HG03175 (cell line): ENCODE results near the gene SELENBP1.
A peak's percentile ranks its signal among the peaks of the same experiment; 100 is the strongest.

Experiments used
- ATAC-seq: cut with Tn5 transposase; IDR thresholded peaks from one replicate; pipeline ENCODE4 v1.9.1; 2021; ENCODE audit warnings: mild to moderate bottlenecking, moderate library complexity; ENCODE audit not compliant: unreplicated experiment

Gene SELENBP1

DNA sequence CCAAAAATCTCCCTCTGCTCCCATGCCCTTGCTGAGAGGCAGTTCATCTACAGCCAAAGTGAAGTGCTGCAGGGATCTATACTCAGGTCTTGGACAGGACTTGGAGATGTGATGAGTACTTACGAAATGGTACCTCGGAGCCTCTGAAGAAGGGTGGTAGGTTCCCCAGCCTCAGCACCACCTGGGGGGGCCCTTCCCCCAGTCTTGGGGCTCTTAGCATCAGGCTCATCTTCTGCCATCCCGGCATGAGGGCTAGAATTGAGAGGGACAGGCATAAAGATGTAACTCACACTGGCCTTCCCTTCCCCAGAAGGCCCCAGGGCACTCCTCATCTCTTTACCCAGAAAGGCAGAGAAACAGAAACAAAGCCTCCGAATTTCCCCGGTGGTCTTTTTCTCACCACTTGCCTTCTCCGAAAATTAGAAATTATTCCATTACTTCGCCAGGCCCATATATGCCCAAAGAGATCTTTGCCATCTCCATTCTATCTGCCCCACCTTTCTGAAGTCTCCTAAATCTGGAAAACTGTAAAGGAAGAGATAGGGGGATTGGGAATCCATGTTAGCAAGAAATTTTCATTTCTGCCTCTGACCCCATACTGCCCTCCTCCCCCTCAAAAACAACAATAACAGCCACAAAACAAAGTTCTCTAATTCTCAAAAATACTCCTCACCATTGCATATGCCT is 26.3 kb downstream of the SELENBP1 start:
- no peak for ATAC-seq

- no peak for ATAC-seq
Measured at GRCh38 chr1:151344291-151344690, 28.2 kb downstream of the SELENBP1 start.

GRCh38 chr1:151343587-151343986 is 28.9 kb downstream of the SELENBP1 start:
- no peak for ATAC-seq

- ATAC-seq = no peak
Measured at GRCh38 chr1:151342569-151342968, 29.9 kb downstream of the SELENBP1 start.

- no peak for ATAC-seq
Measured at GRCh38 chr1:151342021-151342420, 30.5 kb downstream of the SELENBP1 start.

- peak; percentile 38 for ATAC-seq
Measured at GRCh38 chr1:151340870-151341754, 31.4 kb downstream of the SELENBP1 start.

DNA sequence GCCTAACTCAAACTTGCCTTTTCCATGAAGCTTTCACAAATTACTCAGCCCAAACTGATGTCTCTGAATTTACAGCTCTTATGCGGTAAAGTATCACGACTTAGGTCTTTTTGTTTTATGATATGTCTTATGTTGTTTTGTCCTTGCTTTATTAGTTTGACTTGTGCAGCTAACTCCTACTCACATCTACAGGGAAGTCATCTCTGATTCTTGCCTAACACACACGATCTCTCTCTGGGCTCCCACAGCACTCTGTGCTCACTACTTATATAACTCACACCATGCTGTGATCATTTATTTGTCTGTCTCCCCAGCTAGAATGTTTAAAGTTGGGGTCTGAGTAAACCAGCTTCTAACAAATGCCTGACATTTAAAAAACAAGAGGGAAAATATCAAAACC is 35.9 kb downstream of the SELENBP1 start:
- ATAC-seq = no peak

DNA sequence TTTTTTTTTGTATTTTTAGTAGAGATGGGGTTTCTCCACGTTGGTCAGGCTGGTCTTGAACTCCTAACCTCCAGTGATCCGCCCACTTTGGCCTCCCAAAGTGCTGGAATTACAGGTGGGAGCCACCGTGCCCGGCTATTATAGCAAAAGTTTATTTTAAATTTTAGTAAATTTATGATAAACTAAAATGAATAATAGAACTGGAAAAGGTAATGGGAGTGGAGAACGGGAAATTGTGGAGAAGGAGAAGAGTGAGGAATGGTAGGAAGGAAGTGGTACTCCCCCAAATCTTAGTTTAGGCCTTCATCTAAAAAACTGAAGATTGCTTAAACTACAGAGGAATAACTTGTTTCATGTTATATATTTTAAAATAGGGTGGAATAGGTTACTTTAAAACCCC is 37.7 kb downstream of the SELENBP1 start:
- ATAC-seq = no peak

DNA sequence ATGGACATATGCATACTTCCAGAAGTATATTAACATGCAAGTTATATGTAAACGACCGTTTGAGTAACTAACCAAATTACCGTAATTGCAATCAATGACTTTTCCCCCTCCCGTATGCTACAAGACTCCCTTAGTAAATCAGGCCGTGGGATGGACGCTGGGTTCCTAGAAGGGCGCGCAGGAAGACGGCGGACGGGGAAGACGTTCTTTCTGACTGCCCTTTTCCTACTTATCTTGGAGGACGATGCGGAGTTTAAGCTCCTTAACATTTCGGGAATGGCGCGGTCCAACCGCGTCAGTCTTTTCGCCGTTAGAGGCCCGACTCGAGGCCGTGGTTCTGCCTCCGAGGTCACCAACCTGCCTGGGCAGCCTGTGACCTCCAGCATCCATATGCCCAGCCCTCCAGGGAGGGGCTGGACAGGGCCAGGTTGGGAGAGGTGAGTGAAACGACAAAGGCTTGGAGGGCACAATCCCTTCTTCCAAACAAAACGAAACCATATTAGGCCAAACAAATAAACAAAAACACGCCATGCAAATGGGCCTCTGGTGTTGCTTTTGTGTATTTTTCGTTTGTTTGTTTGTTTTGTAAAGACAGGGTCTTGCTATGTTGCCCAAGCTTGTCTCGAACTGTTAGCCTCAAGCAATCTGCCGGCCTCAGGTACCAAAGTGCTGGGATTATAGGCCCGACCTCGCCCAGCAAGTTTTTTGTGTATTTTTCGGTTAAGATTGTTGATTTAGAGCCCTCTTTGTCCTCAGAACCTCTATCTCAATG is 44.4 kb downstream of the SELENBP1 start:
- peak; percentile 8 for ATAC-seq

DNA sequence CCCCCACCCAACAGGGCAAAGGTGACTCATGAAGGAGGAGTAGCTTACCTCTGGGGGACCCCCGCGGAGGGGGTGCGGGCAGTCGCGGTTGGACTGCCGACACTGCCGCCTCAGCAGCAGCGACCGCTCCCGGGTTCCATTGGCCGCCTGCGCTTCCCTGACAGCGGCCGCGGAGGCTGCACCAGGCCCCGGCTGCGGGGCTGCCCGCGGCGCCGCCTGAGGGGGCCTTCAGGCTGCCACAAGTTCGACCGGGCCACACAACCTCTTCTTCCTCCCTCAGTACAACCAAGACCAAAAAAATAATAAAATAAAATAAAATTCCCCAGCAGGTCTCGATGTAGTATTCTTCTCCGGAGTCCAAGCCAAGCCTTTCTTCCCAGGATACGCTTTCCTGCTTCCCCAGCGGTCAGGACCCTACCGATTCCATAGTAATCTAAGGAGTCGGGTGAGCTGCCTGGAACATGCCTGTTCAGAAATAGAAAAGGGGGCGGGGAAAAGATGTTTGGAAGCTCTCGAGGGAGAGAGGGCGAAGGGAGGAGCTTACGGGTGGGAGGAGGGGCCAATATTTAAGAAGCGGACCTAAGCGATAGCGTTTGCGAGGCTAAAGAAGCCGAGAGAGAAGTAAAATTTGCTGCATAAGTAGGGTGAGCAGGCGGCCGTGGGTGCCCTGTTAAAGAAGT is 45.1 kb downstream of the SELENBP1 start, which contains the start of gene PI4KB:
TSS of gene PI4KB (minus strand) at position 194 of the 680 bp plus-strand sequence. CDS start 10,935 bp downstream, outside the sequence.
- peak; percentile 82 for ATAC-seq

DNA sequence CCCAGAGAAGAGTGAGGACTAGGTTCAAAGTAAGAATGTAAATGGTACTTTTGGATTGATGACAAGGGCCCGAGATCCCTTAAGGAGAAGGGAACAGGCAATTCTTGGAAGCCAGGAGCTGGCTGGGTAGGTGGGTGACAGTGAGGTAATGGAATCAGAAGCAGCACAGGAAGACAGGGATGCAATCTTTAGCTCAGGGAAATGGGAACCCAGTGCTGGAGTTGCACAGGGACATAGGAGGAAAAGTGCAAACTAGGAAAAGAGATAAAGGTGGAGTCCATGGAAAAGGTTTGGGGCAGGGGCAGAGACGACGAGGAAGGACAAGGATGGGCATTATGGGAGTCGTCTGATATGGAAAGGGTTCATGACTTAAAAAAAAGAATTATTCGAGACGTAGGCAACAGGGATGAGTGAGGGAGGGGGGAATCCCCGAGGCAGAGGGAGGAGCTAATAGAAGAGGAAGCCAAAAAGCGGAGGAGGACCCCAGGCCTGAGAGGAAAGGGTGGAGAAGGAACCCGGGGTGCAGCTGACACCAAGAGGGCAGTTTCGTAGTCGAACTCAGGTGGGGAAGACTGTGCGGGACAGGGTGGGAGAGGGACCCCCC is 45.8 kb downstream of the SELENBP1 start:
- ATAC-seq = peak; percentile 49

GRCh38 chr1:151325646-151326429 is 46.7 kb downstream of the SELENBP1 start:
- ATAC-seq = no peak

- no peak for ATAC-seq
Measured at GRCh38 chr1:151325231-151325630, 47.3 kb downstream of the SELENBP1 start.

DNA sequence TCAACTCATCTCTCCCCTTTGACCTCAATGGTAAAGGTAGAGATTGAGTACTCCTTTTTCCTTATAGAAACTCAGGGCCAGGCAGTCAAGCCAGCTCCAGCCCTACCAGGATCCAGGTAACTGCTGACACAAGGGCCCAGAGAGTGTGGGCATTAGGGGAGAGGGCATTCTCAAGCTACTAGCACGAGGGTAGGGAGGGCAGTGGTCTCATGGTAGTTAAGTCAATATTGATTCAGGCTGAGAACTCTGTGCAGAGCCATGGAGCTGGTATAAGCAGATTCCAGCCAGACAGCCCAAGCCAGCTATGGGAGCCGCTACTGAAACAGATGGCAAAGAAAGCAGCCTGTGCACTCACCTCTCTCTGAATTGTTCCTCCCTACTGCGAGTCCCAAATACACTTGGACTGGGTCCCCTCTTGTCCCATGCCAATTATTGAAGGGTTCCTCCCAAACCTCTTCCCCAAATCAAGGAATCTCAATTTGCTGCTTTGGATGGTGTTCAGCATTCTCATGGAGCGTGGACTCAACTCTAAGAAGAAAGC is 48.0 kb downstream of the SELENBP1 start:
- ATAC-seq = no peak

DNA sequence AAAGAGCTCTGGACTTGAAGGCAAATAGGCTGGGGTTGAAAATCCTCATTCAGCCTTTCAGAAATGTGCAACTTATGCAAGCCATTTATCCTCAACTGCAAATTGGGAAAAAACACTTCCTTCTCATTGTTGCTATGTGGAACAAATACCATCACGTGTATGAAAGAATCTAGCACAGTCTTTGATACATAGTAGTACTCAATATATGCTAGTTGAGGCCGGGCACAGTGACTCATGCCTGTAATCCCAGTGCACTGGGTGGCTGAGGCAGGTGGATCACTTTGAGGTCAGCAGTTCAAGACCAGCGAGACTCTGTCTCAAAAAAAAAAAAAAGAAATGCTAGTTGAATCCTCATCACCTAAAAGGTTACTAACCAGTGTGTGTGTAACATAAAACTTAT is 53.5 kb downstream of the SELENBP1 start:
- ATAC-seq = no peak

- ATAC-seq = no peak
Measured at GRCh38 chr1:151315565-151316235, 56.8 kb downstream of the SELENBP1 start.
